ENCODE measurements around the gene OSBP2. TPM values are rescaled to one million over a fixed set of nuclear protein-coding genes. Genes with fewer than 3 reads are reported as not detected.
A peak's percentile ranks its signal among the peaks of the same experiment; 100 is the strongest.

The OSBP2 gene
- total and polyA plus RNA-seq, 2 of the 13 experiments (the other 11 are each of a cell fraction or from before 2014, with no cell fraction given): 5.0 to 7.7 TPM

DNA sequence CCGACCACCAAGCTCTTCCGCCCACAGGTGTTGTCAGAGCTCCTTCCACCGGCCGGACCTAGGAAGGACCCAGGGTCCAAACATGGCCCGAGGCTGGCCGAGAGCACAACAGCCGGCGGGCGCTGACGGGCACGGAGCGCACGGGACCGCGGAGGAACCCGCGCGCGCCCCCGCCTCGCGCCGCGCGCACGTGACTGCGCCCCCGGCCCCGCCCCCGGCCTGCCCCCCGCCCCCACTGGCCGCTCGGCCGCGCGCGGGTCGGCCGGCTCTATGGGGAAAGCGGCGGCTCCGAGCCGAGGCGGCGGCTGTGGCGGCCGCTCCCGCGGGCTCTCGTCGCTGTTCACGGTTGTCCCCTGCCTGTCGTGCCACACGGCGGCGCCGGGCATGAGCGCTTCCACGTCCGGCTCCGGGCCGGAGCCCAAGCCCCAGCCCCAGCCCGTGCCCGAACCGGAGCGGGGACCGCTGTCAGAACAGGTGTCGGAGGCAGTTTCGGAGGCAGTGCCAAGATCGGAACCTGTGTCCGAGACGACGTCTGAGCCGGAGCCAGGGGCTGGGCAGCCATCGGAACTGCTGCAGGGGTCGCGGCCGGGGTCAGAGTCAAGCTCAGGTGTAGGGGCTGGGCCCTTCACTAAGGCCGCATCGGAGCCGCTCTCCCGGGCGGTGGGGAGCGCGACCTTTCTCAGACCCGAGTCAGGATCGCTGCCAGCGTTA is at the start of gene OSBP2 (continued):
- TF ChIP-seq, protein P1, sequence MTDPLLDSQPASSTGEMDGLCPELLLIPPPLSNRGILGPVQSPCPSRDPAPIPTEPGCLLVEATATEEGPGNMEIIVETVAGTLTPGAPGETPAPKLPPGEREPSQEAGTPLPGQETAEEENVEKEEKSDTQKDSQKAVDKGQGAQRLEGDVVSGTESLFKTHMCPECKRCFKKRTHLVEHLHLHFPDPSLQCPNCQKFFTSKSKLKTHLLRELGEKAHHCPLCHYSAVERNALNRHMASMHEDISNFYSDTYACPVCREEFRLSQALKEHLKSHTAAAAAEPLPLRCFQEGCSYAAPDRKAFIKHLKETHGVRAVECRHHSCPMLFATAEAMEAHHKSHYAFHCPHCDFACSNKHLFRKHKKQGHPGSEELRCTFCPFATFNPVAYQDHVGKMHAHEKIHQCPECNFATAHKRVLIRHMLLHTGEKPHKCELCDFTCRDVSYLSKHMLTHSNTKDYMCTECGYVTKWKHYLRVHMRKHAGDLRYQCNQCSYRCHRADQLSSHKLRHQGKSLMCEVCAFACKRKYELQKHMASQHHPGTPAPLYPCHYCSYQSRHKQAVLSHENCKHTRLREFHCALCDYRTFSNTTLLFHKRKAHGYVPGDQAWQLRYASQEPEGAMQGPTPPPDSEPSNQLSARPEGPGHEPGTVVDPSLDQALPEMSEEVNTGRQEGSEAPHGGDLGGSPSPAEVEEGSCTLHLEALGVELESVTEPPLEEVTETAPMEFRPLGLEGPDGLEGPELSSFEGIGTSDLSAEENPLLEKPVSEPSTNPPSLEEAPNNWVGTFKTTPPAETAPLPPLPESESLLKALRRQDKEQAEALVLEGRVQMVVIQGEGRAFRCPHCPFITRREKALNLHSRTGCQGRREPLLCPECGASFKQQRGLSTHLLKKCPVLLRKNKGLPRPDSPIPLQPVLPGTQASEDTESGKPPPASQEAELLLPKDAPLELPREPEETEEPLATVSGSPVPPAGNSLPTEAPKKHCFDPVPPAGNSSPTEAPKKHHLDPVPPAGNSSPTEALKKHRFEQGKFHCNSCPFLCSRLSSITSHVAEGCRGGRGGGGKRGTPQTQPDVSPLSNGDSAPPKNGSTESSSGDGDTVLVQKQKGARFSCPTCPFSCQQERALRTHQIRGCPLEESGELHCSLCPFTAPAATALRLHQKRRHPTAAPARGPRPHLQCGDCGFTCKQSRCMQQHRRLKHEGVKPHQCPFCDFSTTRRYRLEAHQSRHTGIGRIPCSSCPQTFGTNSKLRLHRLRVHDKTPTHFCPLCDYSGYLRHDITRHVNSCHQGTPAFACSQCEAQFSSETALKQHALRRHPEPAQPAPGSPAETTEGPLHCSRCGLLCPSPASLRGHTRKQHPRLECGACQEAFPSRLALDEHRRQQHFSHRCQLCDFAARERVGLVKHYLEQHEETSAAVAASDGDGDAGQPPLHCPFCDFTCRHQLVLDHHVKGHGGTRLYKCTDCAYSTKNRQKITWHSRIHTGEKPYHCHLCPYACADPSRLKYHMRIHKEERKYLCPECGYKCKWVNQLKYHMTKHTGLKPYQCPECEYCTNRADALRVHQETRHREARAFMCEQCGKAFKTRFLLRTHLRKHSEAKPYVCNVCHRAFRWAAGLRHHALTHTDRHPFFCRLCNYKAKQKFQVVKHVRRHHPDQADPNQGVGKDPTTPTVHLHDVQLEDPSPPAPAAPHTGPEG (CRISPR knock-in tag; IDR thresholded peaks at IDR 0.05): no peak
- TF ChIP-seq NFKBIZ (CRISPR knock-in tag; IDR thresholded peaks at IDR 0.05) (no peak), ZNF777 (CRISPR knock-in tag; IDR thresholded peaks at IDR 0.05) (0 out of 2 replicates have a peak, but pooled peaks have one; percentile 48), GABPB1 (CRISPR knock-in tag; IDR thresholded peaks at IDR 0.05) (peak; percentile 12; the same call in 1 of the 2 replicates), PHF5A (CRISPR knock-in tag; IDR thresholded peaks at IDR 0.05; ENCODE audit: low read depth, unreplicated experiment) (no peak), ZNF205 (CRISPR knock-in tag; IDR thresholded peaks at IDR 0.05) (no peak), ZFY (CRISPR knock-in tag; IDR thresholded peaks at IDR 0.05) (0 out of 2 replicates have a peak, but pooled peaks have one; percentile 16)
- TF ChIP-seq, protein P2, sequence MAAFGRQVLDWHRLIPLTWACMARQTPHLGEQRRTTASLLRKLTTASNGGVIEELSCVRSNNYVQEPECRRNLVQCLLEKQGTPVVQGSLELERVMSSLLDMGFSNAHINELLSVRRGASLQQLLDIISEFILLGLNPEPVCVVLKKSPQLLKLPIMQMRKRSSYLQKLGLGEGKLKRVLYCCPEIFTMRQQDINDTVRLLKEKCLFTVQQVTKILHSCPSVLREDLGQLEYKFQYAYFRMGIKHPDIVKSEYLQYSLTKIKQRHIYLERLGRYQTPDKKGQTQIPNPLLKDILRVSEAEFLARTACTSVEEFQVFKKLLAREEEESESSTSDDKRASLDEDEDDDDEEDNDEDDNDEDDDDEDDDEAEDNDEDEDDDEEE (CRISPR knock-in tag; IDR thresholded peaks at IDR 0.05): no peak
- TF ChIP-seq, protein P3, sequence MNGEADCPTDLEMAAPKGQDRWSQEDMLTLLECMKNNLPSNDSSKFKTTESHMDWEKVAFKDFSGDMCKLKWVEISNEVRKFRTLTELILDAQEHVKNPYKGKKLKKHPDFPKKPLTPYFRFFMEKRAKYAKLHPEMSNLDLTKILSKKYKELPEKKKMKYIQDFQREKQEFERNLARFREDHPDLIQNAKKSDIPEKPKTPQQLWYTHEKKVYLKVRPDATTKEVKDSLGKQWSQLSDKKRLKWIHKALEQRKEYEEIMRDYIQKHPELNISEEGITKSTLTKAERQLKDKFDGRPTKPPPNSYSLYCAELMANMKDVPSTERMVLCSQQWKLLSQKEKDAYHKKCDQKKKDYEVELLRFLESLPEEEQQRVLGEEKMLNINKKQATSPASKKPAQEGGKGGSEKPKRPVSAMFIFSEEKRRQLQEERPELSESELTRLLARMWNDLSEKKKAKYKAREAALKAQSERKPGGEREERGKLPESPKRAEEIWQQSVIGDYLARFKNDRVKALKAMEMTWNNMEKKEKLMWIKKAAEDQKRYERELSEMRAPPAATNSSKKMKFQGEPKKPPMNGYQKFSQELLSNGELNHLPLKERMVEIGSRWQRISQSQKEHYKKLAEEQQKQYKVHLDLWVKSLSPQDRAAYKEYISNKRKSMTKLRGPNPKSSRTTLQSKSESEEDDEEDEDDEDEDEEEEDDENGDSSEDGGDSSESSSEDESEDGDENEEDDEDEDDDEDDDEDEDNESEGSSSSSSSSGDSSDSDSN (CRISPR knock-in tag; IDR thresholded peaks at IDR 0.05): peak; percentile 48; the same call in 1 of the 2 replicates
- TF ChIP-seq, protein P4, sequence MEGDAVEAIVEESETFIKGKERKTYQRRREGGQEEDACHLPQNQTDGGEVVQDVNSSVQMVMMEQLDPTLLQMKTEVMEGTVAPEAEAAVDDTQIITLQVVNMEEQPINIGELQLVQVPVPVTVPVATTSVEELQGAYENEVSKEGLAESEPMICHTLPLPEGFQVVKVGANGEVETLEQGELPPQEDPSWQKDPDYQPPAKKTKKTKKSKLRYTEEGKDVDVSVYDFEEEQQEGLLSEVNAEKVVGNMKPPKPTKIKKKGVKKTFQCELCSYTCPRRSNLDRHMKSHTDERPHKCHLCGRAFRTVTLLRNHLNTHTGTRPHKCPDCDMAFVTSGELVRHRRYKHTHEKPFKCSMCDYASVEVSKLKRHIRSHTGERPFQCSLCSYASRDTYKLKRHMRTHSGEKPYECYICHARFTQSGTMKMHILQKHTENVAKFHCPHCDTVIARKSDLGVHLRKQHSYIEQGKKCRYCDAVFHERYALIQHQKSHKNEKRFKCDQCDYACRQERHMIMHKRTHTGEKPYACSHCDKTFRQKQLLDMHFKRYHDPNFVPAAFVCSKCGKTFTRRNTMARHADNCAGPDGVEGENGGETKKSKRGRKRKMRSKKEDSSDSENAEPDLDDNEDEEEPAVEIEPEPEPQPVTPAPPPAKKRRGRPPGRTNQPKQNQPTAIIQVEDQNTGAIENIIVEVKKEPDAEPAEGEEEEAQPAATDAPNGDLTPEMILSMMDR (CRISPR knock-in tag; IDR thresholded peaks at IDR 0.05): peak; percentile 36
- TF ChIP-seq, protein P5, sequence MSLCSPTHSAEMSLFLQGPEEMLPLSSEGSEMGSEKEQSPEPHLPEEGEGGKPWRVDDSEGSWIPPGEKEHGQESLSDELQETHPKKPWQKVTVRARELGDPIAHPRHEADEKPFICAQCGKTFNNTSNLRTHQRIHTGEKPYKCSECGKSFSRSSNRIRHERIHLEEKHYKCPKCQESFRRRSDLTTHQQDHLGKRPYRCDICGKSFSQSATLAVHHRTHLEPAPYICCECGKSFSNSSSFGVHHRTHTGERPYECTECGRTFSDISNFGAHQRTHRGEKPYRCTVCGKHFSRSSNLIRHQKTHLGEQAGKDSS (CRISPR knock-in tag; IDR thresholded peaks at IDR 0.05; ENCODE audit: borderline replicate concordance, low read depth): 0 out of 2 replicates have a peak, but pooled peaks have one; percentile 22
- TF ChIP-seq, protein P6, sequence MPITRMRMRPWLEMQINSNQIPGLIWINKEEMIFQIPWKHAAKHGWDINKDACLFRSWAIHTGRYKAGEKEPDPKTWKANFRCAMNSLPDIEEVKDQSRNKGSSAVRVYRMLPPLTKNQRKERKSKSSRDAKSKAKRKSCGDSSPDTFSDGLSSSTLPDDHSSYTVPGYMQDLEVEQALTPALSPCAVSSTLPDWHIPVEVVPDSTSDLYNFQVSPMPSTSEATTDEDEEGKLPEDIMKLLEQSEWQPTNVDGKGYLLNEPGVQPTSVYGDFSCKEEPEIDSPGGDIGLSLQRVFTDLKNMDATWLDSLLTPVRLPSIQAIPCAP (CRISPR knock-in tag; IDR thresholded peaks at IDR 0.05; ENCODE audit: low read depth): peak; percentile 68; the same call in 1 of the 2 replicates
